Mesothelial cell of epicardium (in vitro differentiated cells): ENCODE data around the gene GALNTL6. TPM values are rescaled to one million over a fixed set of nuclear protein-coding genes. Genes with fewer than 3 reads are reported as not detected.

Experiments
- DNase-seq, 2 experiments: peaks; one replicate each; pipeline ENCODE4 v3.0.0; 2021; ENCODE audit warnings: low spot score in 2 of 2; ENCODE audit not compliant: unreplicated experiment in 2 of 2
- H3K27ac Mint-ChIP-seq: 2 replicates; pipeline ENCODE4 v1.8.0; 2021; ENCODE audit warnings: mixed read lengths
- H3K27me3 Mint-ChIP-seq: 2 replicates; pipeline ENCODE4 v1.8.0; 2021; ENCODE audit warnings: low read depth, mixed read lengths
- H3K36me3 Mint-ChIP-seq: 2 replicates; pipeline ENCODE4 v1.8.0; 2021; ENCODE audit warnings: mixed read lengths
- H3K4me1 Mint-ChIP-seq: 2 replicates; pipeline ENCODE4 v1.8.0; 2021; ENCODE audit warnings: mixed read lengths
- H3K4me3 Mint-ChIP-seq: 2 replicates; pipeline ENCODE4 v1.8.0; 2021; ENCODE audit warnings: mild to moderate bottlenecking, moderate library complexity, mixed read lengths
- H3K9me3 Mint-ChIP-seq: 2 replicates; pipeline ENCODE4 v1.8.0; 2021; ENCODE audit warnings: mixed read lengths
- CTCF ChIP-seq: fragments of 200-600 bp; sonication (generic); IDR thresholded peaks from one replicate; pipeline ENCODE4 v1.5.0; 2021; ENCODE audit warnings: antibody characterized with exemption; ENCODE audit not compliant: unreplicated experiment
- total RNA-seq: library from RNA; stranded (reverse); gene quantifications from 3 replicates; pipeline ENCODE4 v1.2.1, GENCODE V29; 2021

Gene GALNTL6
- total RNA-seq, 1 donor from 2014 or later = 1.3 TPM

GRCh38 chr4:172772781-172773180 lies 959.6 kb downstream of the GALNTL6 start:
- Mint-ChIP-seq H3K27me3 (no peaks in the 10 kb centered on the region), H3K27ac (no peak overlapping the region), H3K36me3 (no peaks in the 10 kb centered on the region), H3K4me3 (no peak overlapping the region), H3K9me3 (peaks cover 10% of the 10 kb centered on the region), H3K4me1 (no peaks in the 10 kb centered on the region)
- TF ChIP-seq CTCF = no peak
- no peak for DNase-seq

- Mint-ChIP-seq H3K27ac (no peak overlapping the region), H3K9me3 (peaks cover 9% of the 10 kb centered on the region), H3K4me3 (no peak overlapping the region), H3K27me3 (no peaks in the 10 kb centered on the region), H3K4me1 (peaks cover 4% of the 10 kb centered on the region), H3K36me3 (no peaks in the 10 kb centered on the region)
- TF ChIP-seq CTCF = no peak
- DNase-seq = no peak
These were observed 963.1 kb downstream of the GALNTL6 start for GRCh38 chr4:172776203-172776861.

GRCh38 chr4:172777729-172778431 lies 964.7 kb downstream of the GALNTL6 start:
- no peaks in the 10 kb centered on the region for H3K9me3 Mint-ChIP-seq
- peaks cover 4% of the 10 kb centered on the region for H3K4me1 Mint-ChIP-seq
- H3K27ac Mint-ChIP-seq = no peak overlapping the region
- no peak for DNase-seq
- no peak for TF ChIP-seq CTCF
- no peak overlapping the region for H3K4me3 Mint-ChIP-seq
- H3K36me3 Mint-ChIP-seq = no peaks in the 10 kb centered on the region
- no peaks in the 10 kb centered on the region for H3K27me3 Mint-ChIP-seq

GRCh38 chr4:172778583-172778982 lies 965.4 kb downstream of the GALNTL6 start:
- H3K36me3 Mint-ChIP-seq = no peaks in the 10 kb centered on the region
- no peaks in the 10 kb centered on the region for H3K9me3 Mint-ChIP-seq
- no peaks in the 10 kb centered on the region for H3K27me3 Mint-ChIP-seq
- H3K27ac Mint-ChIP-seq = no peak overlapping the region
- H3K4me3 Mint-ChIP-seq = no peak overlapping the region
- TF ChIP-seq CTCF = no peak
- no peak for DNase-seq
- peaks cover 4% of the 10 kb centered on the region for H3K4me1 Mint-ChIP-seq

- Mint-ChIP-seq H3K27me3 (no peaks in the 10 kb centered on the region), H3K4me1 (peaks cover 9% of the 10 kb centered on the region), H3K27ac (no peak overlapping the region), H3K36me3 (no peaks in the 10 kb centered on the region), H3K4me3 (no peak overlapping the region), H3K9me3 (no peaks in the 10 kb centered on the region)
- no peak for DNase-seq
- TF ChIP-seq CTCF = no peak
These were observed 967.4 kb downstream of the GALNTL6 start for GRCh38 chr4:172780566-172781081.
